DND-41 (cell line): ENCODE data around the gene P4HA2.

Source experiments
- EZH2 ChIP-seq: IDR thresholded peaks from 3 replicates; pipeline ENCODE4 v1.6.1; 2012; ENCODE audit warnings: borderline replicate concordance, low read depth, mild to moderate bottlenecking, moderate library complexity, low read length, inconsistent platforms; ENCODE audit not compliant: severe bottlenecking
- TF ChIP-seq, protein P1 (sequence below): IDR thresholded peaks from 2 replicates; pipeline ENCODE4 v1.5.1; 2012; ENCODE audit warnings: borderline replicate concordance, low read length, moderate library complexity, mild to moderate bottlenecking; ENCODE audit not compliant: poor library complexity, severe bottlenecking; ENCODE audit errors: extremely low read depth

DNA sequence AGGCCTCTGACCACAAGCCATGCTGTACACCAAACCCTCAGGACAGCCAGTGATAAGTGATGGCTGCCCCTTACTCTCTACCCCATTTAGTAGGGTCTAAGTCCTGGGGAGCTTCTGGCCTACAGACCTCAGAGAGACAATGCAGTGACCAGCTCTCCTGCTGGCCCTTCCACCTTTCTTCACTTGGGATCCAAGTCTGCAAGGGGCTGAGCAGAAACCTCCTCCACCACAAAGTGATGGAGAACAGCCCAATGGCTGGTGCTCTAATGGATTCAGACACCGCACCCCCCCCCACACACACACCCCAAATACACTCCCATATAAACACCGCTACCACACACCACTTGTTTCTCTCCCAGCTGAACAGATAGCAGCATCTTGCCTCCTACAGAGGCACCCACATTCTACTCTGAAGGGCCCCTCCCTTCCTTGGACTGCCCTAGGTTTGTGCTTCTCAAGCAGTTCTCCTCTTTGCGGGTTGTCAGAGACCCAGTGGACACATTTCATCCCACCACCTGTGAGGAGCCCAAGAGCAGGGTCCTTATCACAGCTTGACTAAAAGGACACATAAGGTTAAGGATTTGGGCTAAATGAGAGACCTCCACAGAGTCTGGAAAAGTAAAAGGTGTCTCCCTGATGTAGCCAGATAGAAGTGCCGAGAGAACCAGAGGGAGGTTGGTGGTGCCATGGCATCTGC lies 28.6 kb upstream of the P4HA2 start:
- TF ChIP-seq, protein P1, sequence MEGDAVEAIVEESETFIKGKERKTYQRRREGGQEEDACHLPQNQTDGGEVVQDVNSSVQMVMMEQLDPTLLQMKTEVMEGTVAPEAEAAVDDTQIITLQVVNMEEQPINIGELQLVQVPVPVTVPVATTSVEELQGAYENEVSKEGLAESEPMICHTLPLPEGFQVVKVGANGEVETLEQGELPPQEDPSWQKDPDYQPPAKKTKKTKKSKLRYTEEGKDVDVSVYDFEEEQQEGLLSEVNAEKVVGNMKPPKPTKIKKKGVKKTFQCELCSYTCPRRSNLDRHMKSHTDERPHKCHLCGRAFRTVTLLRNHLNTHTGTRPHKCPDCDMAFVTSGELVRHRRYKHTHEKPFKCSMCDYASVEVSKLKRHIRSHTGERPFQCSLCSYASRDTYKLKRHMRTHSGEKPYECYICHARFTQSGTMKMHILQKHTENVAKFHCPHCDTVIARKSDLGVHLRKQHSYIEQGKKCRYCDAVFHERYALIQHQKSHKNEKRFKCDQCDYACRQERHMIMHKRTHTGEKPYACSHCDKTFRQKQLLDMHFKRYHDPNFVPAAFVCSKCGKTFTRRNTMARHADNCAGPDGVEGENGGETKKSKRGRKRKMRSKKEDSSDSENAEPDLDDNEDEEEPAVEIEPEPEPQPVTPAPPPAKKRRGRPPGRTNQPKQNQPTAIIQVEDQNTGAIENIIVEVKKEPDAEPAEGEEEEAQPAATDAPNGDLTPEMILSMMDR, result no peak
- TF ChIP-seq EZH2, result no peak
